ENCODE results near the gene LHX5. TPM values are rescaled to one million over a fixed set of nuclear protein-coding genes. Genes with fewer than 3 reads are reported as not detected.

The LHX5 gene
- total RNA-seq, 1 experiment from 2014 or later, result 1.9 TPM

GRCh38 chr12:113414519-113415038 is 57.1 kb downstream of the LHX5 start:
- H3K14ac ChIP-seq (ENCODE audit: insufficient read depth, low read length), result no peak overlapping the region
- H3K56ac ChIP-seq (ENCODE audit: insufficient read length, low read depth, low read length), result no peak overlapping the region
- H3K9ac ChIP-seq (ENCODE audit: extremely low read depth, insufficient read length, low read length), result no peak overlapping the region
- no peak overlapping the region for H3K4me2 ChIP-seq (ENCODE audit: insufficient read depth, insufficient read length, low read length)
- no peaks in the 10 kb centered on the region for H4K20me1 ChIP-seq (ENCODE audit: control insufficient read depth, insufficient read depth, insufficient read length)
- Mint-ChIP-seq H3K9me3 (no peaks in the 10 kb centered on the region; a peak in 1 of 5 replicates), H3K27me3 (ENCODE audit: low read depth) (peaks cover 4% of the 10 kb centered on the region), H3K4me3 (no peak overlapping the region), H3K36me3 (ENCODE audit: insufficient read depth in 1 of 3, low read depth in 3 of 3) (no peaks in the 10 kb centered on the region), H3K27ac (no peak overlapping the region; a peak in 1 of 7 replicates), H3K4me1 (peaks cover 3 to 18% of the 10 kb centered on the region in 2 experiments; a peak in 2 of 4 replicates)
- H3K23ac ChIP-seq (ENCODE audit: insufficient read length, low read depth, low read length), result no peak overlapping the region
- H2BK15ac ChIP-seq (ENCODE audit: low read depth, low read length), result no peak overlapping the region
- no peaks in the 10 kb centered on the region for H3K9me3 ChIP-seq (ENCODE audit: control insufficient read depth, low read depth, low read length)
- H4K8ac ChIP-seq (replicated peaks; ENCODE audit: insufficient read length, low read depth, low read length), result no peak overlapping the region
- WGBS (ENCODE audit: extremely low coverage, insufficient read length, low lambda C conversion rate), result no CpG with 5 or more reads among the region's 9 CpGs
- H4K5ac ChIP-seq (ENCODE audit: insufficient read length, low read depth, low read length), result no peak overlapping the region
- TF ChIP-seq CTCF (conservative IDR thresholded peaks at IDR 0.05), result no peak
- no peaks in the 10 kb centered on the region for H3K4me1 ChIP-seq (ENCODE audit: insufficient read depth, low read length)
- no peaks in the 10 kb centered on the region for H3K27me3 ChIP-seq (ENCODE audit: insufficient read depth, low read length)
- H2BK12ac ChIP-seq (ENCODE audit: insufficient read length, low read depth, low read length), result no peak overlapping the region
- no peak overlapping the region for H2AK5ac ChIP-seq (ENCODE audit: insufficient read length, low read length)
- H3K4ac ChIP-seq (ENCODE audit: low read depth, low read length), result no peak overlapping the region
- H3K79me1 ChIP-seq (ENCODE audit: insufficient read depth, low read depth, low read length, poor library complexity, severe bottlenecking), result no peaks in the 10 kb centered on the region
- H3K27ac ChIP-seq (ENCODE audit: insufficient read length, low read depth, low read length), result no peak overlapping the region
- H3K18ac ChIP-seq (ENCODE audit: insufficient read length, low read depth, low read length), result no peak overlapping the region
- no peak overlapping the region for H3T11ph ChIP-seq (ENCODE audit: low read length)
- H2BK20ac ChIP-seq (ENCODE audit: low read depth, low read length, poor library complexity, severe bottlenecking), result no peak overlapping the region
- no peaks in the 10 kb centered on the region for H3K23me2 ChIP-seq (ENCODE audit: insufficient read length, low read depth, low read length, poor library complexity, severe bottlenecking)
- H2BK120ac ChIP-seq (ENCODE audit: low read depth, low read length, poor library complexity, severe bottlenecking), result no peak overlapping the region
- no peaks in the 10 kb centered on the region for H3K79me2 ChIP-seq (ENCODE audit: insufficient read depth, low read length)
- no peak overlapping the region for H4K91ac ChIP-seq (ENCODE audit: insufficient read length, low read depth, low read length)
- no peak overlapping the region for H2AFZ ChIP-seq (ENCODE audit: low read length)
- DNase-seq, result no peak
- no peak overlapping the region for H2BK5ac ChIP-seq (ENCODE audit: insufficient read length, low read length)
